ENCODE results near the gene ATG7.
"Not testable (repeated sequence)": the region's sequence is repeated elsewhere in the genome, so short reads cannot be mapped to it uniquely, and the experiment has no call there.

GRCh38 chr3:11513125-11513816, 241.1 kb downstream of the ATG7 start:
- TF ChIP-seq CTCF (conservative IDR thresholded peaks at IDR 0.05); EZH2 (IDR thresholded peaks at IDR 0.05; ENCODE audit: low read depth): not testable (repeated sequence)

Measured in PC-9 (cell line).